Loucy (cell line): ENCODE results near the gene SLC17A3.

ENCODE experiments used
- CTCF ChIP-seq: fragments of 200-600 bp; sonication (generic); conservative IDR thresholded peaks from 2 replicates; pipeline ENCODE4 v1.5.1; 2014; ENCODE audit warnings: mild to moderate bottlenecking, antibody characterized with exemption, low read length
- EZH2phosphoT487 ChIP-seq: fragments of 200-600 bp; IDR thresholded peaks from 2 replicates; pipeline ENCODE4 v1.6.1; 2018; ENCODE audit warnings: antibody characterized with exemption, mild to moderate bottlenecking, moderate library complexity, borderline replicate concordance

- TF ChIP-seq CTCF, result no peak
- no peak for TF ChIP-seq EZH2phosphoT487
These were observed 8.0 kb downstream of the SLC17A3 start for GRCh38 chr6:25866011-25866410.
